Small intestine (tissue), 7 donors: Measurements from ENCODE around the gene JSRP1. TPM values are rescaled to one million over a fixed set of nuclear protein-coding genes. Genes with fewer than 3 reads are reported as not detected.

Experiments used
- DNase-seq, 2 donors: peaks; one replicate each; pipeline versions ENCODE4 v3.0.0 to v3.0.0-alpha.2; 2013
- FAIRE-seq: peaks from 2 replicates; lab custom pipeline; 2012; peaks lifted over from hg19 to GRCh38; lab: Jason Lieb, UNC
- H3K27ac ChIP-seq, 3 donors: one replicate each; pipeline ENCODE4 v1.5.1; 2013; ENCODE audit warnings: low read length in 2 of 3, mild to moderate bottlenecking in 2 of 3, control low read depth in 1 of 3, inconsistent platforms in 1 of 3, low read depth in 1 of 3, moderate library complexity in 1 of 3
- H3K27me3 ChIP-seq, 3 donors: one replicate each; pipeline ENCODE4 v1.6.1; 2013; ENCODE audit warnings: low read length in 3 of 3, inconsistent platforms in 1 of 3; ENCODE audit not compliant: control insufficient read depth in 3 of 3, insufficient read depth in 3 of 3
- H3K36me3 ChIP-seq, 3 donors: one replicate each; pipeline ENCODE4 v1.6.1; 2013; ENCODE audit warnings: low read length in 3 of 3, inconsistent platforms in 1 of 3, low read depth in 1 of 3, mild to moderate bottlenecking in 1 of 3, moderate library complexity in 1 of 3; ENCODE audit not compliant: control insufficient read depth in 3 of 3, insufficient read depth in 2 of 3
- H3K4me1 ChIP-seq, 3 donors: one replicate each; pipeline ENCODE4 v1.6.1; 2013; ENCODE audit warnings: low read length in 2 of 3, inconsistent platforms in 1 of 3, low read depth in 1 of 3, mild to moderate bottlenecking in 1 of 3, moderate library complexity in 1 of 3; ENCODE audit not compliant: control insufficient read depth in 3 of 3, insufficient read depth in 2 of 3
- H3K4me3 ChIP-seq, 3 donors: one replicate each; pipeline ENCODE4 v1.5.1; 2013; ENCODE audit warnings: low read length in 3 of 3, control low read depth in 1 of 3, inconsistent platforms in 1 of 3, low read depth in 1 of 3, mild to moderate bottlenecking in 1 of 3, moderate library complexity in 1 of 3
- H3K9me3 ChIP-seq, 2 donors: one replicate each; pipeline ENCODE4 v1.6.1; 2013; ENCODE audit warnings: low read depth in 1 of 2, low read length in 1 of 2; ENCODE audit not compliant: control insufficient read depth in 2 of 2, insufficient read depth in 1 of 2
- WGBS, 3 donors: extraction: QIAGEN DNeasy Blood & Tissue Kit; methylation state at CpG; one replicate each; pipeline ENCODE4 v1.1.7; 2013; 5-methylcytosine and 5-hydroxymethylcytosine counted together
- polyA plus RNA-seq, 4 donors: library from polyadenylated mRNA; stranded (reverse) in 3 of 4; unstranded in 1 of 4; fragments of 200-250 nt in 3 of 4; fragments of 120-200 nt in 1 of 4; gene quantifications; one replicate each; pipeline versions ENCODE4 v1.2.1 to v1.2.3, GENCODE V29; 2013
- donor health status: healthy with polysubstance abuse.
- donor health status: control.
- donor health status: control.
- donor health status: Bipolar disorder and iron deficiency.
- donor health status: healthy.

The JSRP1 gene
- polyA plus RNA-seq, 4 donors, result 0.69 to 2.4 (median 1.6) TPM

GRCh38 chr19:2214251-2214650, 42.0 kb downstream of the JSRP1 start:
- H3K27ac ChIP-seq, result peak overlapping the region in 2 of 3 donors; percentile 86 to 91
- FAIRE-seq, result no peak
- H3K27me3 ChIP-seq, result no peaks in the 10 kb centered on the region
- no peak for DNase-seq
- H3K9me3 ChIP-seq, result no peaks in the 10 kb centered on the region
- WGBS, 3 donors, result 87 to 94% (median 92%) methylated on average over 15 to 17 of the region's 17 CpGs
- no peak overlapping the region for H3K4me3 ChIP-seq
- peaks cover 25 to 100% (median 35%) of the 10 kb centered on the region in 3 donors for H3K36me3 ChIP-seq
- H3K4me1 ChIP-seq, result peaks cover 0 to 32% (median 0%) of the 10 kb centered on the region in 3 donors

GRCh38 chr19:2213799-2214198, 42.4 kb downstream of the JSRP1 start:
- no peaks in the 10 kb centered on the region for H3K27me3 ChIP-seq
- FAIRE-seq, result no peak
- DNase-seq, result peak; percentile 34 to 48
- 31 to 71% (median 50%) methylated on average over 26 of the region's 26 CpGs for WGBS, 3 donors
- H3K36me3 ChIP-seq, result peaks cover 25 to 99% (median 35%) of the 10 kb centered on the region in 3 donors
- peak overlapping the region in 1 of 3 donors; percentile 28 for H3K4me3 ChIP-seq
- peak overlapping the region; percentile 85 to 91 (median 86) for H3K27ac ChIP-seq
- peaks cover 0 to 33% (median 0%) of the 10 kb centered on the region in 3 donors for H3K4me1 ChIP-seq
- H3K9me3 ChIP-seq, result no peaks in the 10 kb centered on the region

GRCh38 chr19:2212861-2213711, 43.1 kb downstream of the JSRP1 start:
- peak overlapping the region in 1 of 3 donors; percentile 28 for H3K4me3 ChIP-seq
- H3K9me3 ChIP-seq, result no peaks in the 10 kb centered on the region
- H3K36me3 ChIP-seq, result peaks cover 25 to 99% (median 35%) of the 10 kb centered on the region in 3 donors
- FAIRE-seq, result no peak
- H3K4me1 ChIP-seq, result peaks cover 0 to 39% (median 0%) of the 10 kb centered on the region in 3 donors
- WGBS, 3 donors, result 33 to 73% (median 50%) methylated on average over 21 of the region's 21 CpGs
- H3K27me3 ChIP-seq, result no peaks in the 10 kb centered on the region
- peak; percentile 87 to 95 for DNase-seq
- H3K27ac ChIP-seq, result peak overlapping the region; percentile 86 to 93 (median 90)

- H3K27ac ChIP-seq, result peak overlapping the region in 2 of 3 donors; percentile 83 to 86
- peaks cover 0 to 39% (median 0%) of the 10 kb centered on the region in 3 donors for H3K4me1 ChIP-seq
- no peaks in the 10 kb centered on the region for H3K9me3 ChIP-seq
- no peak overlapping the region for H3K4me3 ChIP-seq
- no peak for FAIRE-seq
- peaks cover 20 to 99% (median 37%) of the 10 kb centered on the region in 3 donors for H3K36me3 ChIP-seq
- DNase-seq, result no peak
- H3K27me3 ChIP-seq, result no peaks in the 10 kb centered on the region
- WGBS, 3 donors, result 90 to 95% (median 95%) methylated on average over 31 to 33 of the region's 33 CpGs
Measured at GRCh38 chr19:2210987-2211740, 45.1 kb downstream of the JSRP1 start.

- no peak for FAIRE-seq
- peaks cover 18 to 99% (median 35%) of the 10 kb centered on the region in 3 donors for H3K36me3 ChIP-seq
Measured at GRCh38 chr19:2210206-2210605, 46.0 kb downstream of the JSRP1 start.

GRCh38 chr19:2209408-2209807, 46.8 kb downstream of the JSRP1 start:
- WGBS, 3 donors, result 90 to 98% (median 96%) methylated on average over 17 of the region's 17 CpGs
- H3K27me3 ChIP-seq, result no peaks in the 10 kb centered on the region
- FAIRE-seq (no peak), DNase-seq (no peak)
- H3K36me3 ChIP-seq, result peaks cover 16 to 98% (median 31%) of the 10 kb centered on the region in 3 donors
- no peak overlapping the region for H3K27ac ChIP-seq
- peaks cover 0 to 42% (median 0%) of the 10 kb centered on the region in 3 donors for H3K4me1 ChIP-seq
- H3K4me3 ChIP-seq, result no peak overlapping the region
- no peaks in the 10 kb centered on the region for H3K9me3 ChIP-seq

More at GRCh38 chr19:2210206-2210605, 46.0 kb downstream of the JSRP1 start:
- no peaks in the 10 kb centered on the region for H3K27me3 ChIP-seq
- H3K4me1 ChIP-seq, result peaks cover 0 to 39% (median 0%) of the 10 kb centered on the region in 3 donors
- no peak overlapping the region for H3K27ac ChIP-seq
- 83 to 91% (median 88%) methylated on average over 21 of the region's 21 CpGs for WGBS, 3 donors
- no peaks in the 10 kb centered on the region for H3K9me3 ChIP-seq
- no peak for DNase-seq
- no peak overlapping the region for H3K4me3 ChIP-seq

- DNase-seq, result no peak
- Histone ChIP-seq H3K9me3 (no peaks in the 10 kb centered on the region), H3K27ac (no peak overlapping the region), H3K27me3 (no peaks in the 10 kb centered on the region), H3K36me3 (peaks cover 11 to 98% (median 29%) of the 10 kb centered on the region in 3 donors), H3K4me3 (no peak overlapping the region), H3K4me1 (peaks cover 0 to 41% (median 0%) of the 10 kb centered on the region in 3 donors)
- FAIRE-seq, result no peak
- WGBS, 3 donors, result 76 to 90% (median 86%) methylated on average over 10 of the region's 10 CpGs
Measured at GRCh38 chr19:2208975-2209374, 47.2 kb downstream of the JSRP1 start.
